Heart left ventricle (tissue), 13 donors: Measurements from ENCODE around the gene STUM.

ENCODE experiments used
- POLR2A ChIP-seq, 2 donors: fragments of 450-650 bp; IDR thresholded peaks; one replicate each; pipeline ENCODE4 v1.6.1; 2017; ENCODE audit warnings: antibody characterized with exemption in 2 of 2, mild to moderate bottlenecking in 2 of 2, moderate library complexity in 2 of 2
- TF ChIP-seq, protein P1 (sequence below), 12 donors: fragments of 200-600 bp; sonication (generic) in 4 of 12; IDR thresholded peaks; one replicate each; pipeline versions ENCODE4 v1.5.0 to v1.8.0; 2018 to 2022; ENCODE audit warnings: antibody characterized with exemption in 12 of 12, mild to moderate bottlenecking in 5 of 12
- donor health status: ischemic (EF 13 %, LVEDD 7.1; RV severe dilation, severe dysfunction).
- donor health status: DM: no; HTN: yes; CAD: no.
- donor health status: DM: no; HTN: no; CAD: no.
- donor health status: ischemic (EF 25% LVEDD 6.9; RV normal size, moderate dysfunction).
- donor health status: ischemic (EF 25% LVEDD 5.7; RV mildly dilated, moderate dysfunction).
- donor health status: ischemic (EF 35%, LVEDD 5.7; RV mildly dilated, moderate dysfunction).
- donor health status: nonischemic (EF 11% LVEDD 7.7; RV severe dilation, severe dysfunction).
- donor health status: DM: yes; HTN: yes; CAD: no.
- donor health status: PGD.
- donor health status: ischemic (EF 29% LVEDD 5.4; RV normal size, mild dysfunction).
- donor health status: nonischemic (EF 23%, LVEDD 6.1; RV moderate dilation, normal function).

DNA sequence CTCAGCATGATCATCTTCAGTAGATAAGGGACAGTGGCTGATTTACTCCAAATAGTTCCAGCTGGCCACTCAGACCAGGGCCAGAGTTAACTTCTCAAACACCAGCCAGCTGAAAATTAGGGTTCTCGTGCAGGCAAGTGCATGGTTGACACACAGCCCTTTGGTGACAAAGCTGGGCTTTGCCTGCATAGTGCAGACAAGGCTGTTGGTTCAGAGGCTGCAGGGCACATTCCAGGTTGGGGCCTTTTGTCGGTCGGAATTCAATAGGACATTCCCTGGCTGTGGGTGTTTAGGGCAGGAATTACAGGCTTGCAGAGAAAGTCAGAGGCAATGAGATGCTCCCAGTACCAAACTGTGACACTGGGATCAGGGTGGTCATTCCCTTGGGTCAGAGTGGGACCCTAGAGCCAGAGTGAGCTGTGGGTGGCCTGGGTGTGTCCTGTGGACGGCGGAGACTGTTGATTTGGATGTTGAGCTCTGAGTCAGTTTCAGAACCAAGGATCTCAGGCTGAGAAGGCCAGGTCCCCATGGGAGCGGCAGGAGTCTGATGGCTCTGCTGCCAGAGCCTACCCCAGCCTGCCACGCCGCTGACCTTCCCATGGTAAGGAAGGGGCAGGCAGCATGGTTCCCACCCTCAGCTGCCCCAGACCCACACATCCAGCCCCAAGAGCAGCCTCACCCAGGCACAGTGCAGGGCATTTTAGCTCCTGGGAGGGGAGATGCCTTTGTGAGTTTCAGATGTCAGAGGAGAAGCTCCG, 56.2 kb downstream of the STUM start:
- TF ChIP-seq, protein P1, sequence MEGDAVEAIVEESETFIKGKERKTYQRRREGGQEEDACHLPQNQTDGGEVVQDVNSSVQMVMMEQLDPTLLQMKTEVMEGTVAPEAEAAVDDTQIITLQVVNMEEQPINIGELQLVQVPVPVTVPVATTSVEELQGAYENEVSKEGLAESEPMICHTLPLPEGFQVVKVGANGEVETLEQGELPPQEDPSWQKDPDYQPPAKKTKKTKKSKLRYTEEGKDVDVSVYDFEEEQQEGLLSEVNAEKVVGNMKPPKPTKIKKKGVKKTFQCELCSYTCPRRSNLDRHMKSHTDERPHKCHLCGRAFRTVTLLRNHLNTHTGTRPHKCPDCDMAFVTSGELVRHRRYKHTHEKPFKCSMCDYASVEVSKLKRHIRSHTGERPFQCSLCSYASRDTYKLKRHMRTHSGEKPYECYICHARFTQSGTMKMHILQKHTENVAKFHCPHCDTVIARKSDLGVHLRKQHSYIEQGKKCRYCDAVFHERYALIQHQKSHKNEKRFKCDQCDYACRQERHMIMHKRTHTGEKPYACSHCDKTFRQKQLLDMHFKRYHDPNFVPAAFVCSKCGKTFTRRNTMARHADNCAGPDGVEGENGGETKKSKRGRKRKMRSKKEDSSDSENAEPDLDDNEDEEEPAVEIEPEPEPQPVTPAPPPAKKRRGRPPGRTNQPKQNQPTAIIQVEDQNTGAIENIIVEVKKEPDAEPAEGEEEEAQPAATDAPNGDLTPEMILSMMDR (IDR thresholded peaks at IDR 0.05) = no peak
- TF ChIP-seq POLR2A (IDR thresholded peaks at IDR 0.05) = no peak
